H1 (cell line): Measurements from ENCODE around the gene TAF4. TPM values are rescaled to one million over a fixed set of nuclear protein-coding genes. Genes with fewer than 3 reads are reported as not detected.

Experiments
- CTCF ChIA-PET: fragments of 300-600 bp; sonication (Branson Sonifier 250); formaldehyde crosslinking; loops from one replicate; lab custom pipeline; 2021; ENCODE audit not compliant: partially characterized antibody; lab: Charles Lee
- POLR2A ChIA-PET: fragments of 300-600 bp; sonication (Branson Sonifier 250); formaldehyde crosslinking; loops from one replicate; lab custom pipeline; 2021; ENCODE audit warnings: inconsistent platforms; ENCODE audit not compliant: partially characterized antibody; lab: Charles Lee
- DNase-seq, 2 experiments: peaks; one replicate each; pipeline versions ENCODE4 v3.0.0 to v3.0.0-alpha.2; 2010 to 2022; ENCODE audit warnings: low spot score in 2 of 2, low read depth in 1 of 2, mixed read lengths in 1 of 2
- FAIRE-seq: peaks from 2 replicates; lab custom pipeline; 2011; peaks lifted over from hg19 to GRCh38; lab: Jason Lieb, UNC
- H2AFZ ChIP-seq: 2 replicates; pipeline ENCODE4 v1.8.1; 2012; ENCODE audit warnings: low read length, inconsistent platforms
- H2AK5ac ChIP-seq: 2 replicates; pipeline ENCODE4 v1.6.1; 2013; ENCODE audit warnings: low read depth, low read length
- H2BK120ac ChIP-seq: replicated peaks from 2 replicates; pipeline ENCODE3; 2013; ENCODE audit warnings: low read depth, low read length, inconsistent platforms
- H2BK12ac ChIP-seq: 2 replicates; pipeline ENCODE4 v1.6.1; 2013; ENCODE audit warnings: low read depth, low read length
- H2BK15ac ChIP-seq: 2 replicates; pipeline ENCODE4 v1.6.1; 2013; ENCODE audit warnings: low read length
- H2BK20ac ChIP-seq: 2 replicates; pipeline ENCODE4 v1.6.1; 2013; ENCODE audit warnings: low read length
- H2BK5ac ChIP-seq: 2 replicates; pipeline ENCODE4 v1.6.1; 2013; ENCODE audit warnings: low read depth, low read length
- H3K14ac ChIP-seq: 2 replicates; pipeline ENCODE4 v1.6.1; 2013; ENCODE audit warnings: inconsistent platforms; ENCODE audit not compliant: insufficient read length
- H3K18ac ChIP-seq: 2 replicates; pipeline ENCODE4 v1.6.1; 2013; ENCODE audit warnings: low read length; ENCODE audit errors: extremely low read depth
- H3K23ac ChIP-seq: 2 replicates; pipeline ENCODE4 v1.6.1; 2013; ENCODE audit warnings: inconsistent platforms; ENCODE audit not compliant: insufficient read length
- H3K23me2 ChIP-seq: 2 replicates; pipeline ENCODE4 v1.6.1; 2013; ENCODE audit warnings: low read depth, low read length
- H3K27ac ChIP-seq: 2 replicates; pipeline ENCODE4 v1.6.1; 2011; ENCODE audit warnings: low read depth, low read length, inconsistent platforms
- H3K27me3 ChIP-seq, 4 experiments: replicated peaks in 1 of 4; 1 replicate in 1 of 4; 2 replicates in 3 of 4; pipeline versions ENCODE4 v1.6.1 to v1.8.1; 2011 to 2013; ENCODE audit warnings: low read length in 3 of 4, mild to moderate bottlenecking in 3 of 4, inconsistent platforms in 2 of 4, mixed read lengths in 2 of 4, moderate library complexity in 1 of 4; ENCODE audit not compliant: control insufficient read depth in 3 of 4, insufficient read depth in 3 of 4; ENCODE audit errors: extremely low read depth in 1 of 4
- H3K36me3 ChIP-seq, 4 experiments: 2 replicates each; pipeline versions ENCODE4 v1.6.1 to v1.8.1; 2011 to 2013; ENCODE audit warnings: mild to moderate bottlenecking in 4 of 4, low read length in 3 of 4, moderate library complexity in 2 of 4, control low read depth in 1 of 4, inconsistent platforms in 1 of 4; ENCODE audit not compliant: insufficient read depth in 4 of 4, control insufficient read depth in 2 of 4
- H3K4ac ChIP-seq: replicated peaks from 2 replicates; pipeline ENCODE3; 2013; ENCODE audit warnings: low read length, low read depth, mixed read lengths, inconsistent platforms; ENCODE audit not compliant: insufficient read length
- H3K4me1 ChIP-seq, 4 experiments: replicated peaks in 1 of 4; 1 replicate in 1 of 4; 2 replicates in 3 of 4; pipeline versions ENCODE4 v1.6.1 to v1.8.1; 2011 to 2013; ENCODE audit warnings: low read length in 3 of 4, inconsistent platforms in 2 of 4, mixed read lengths in 1 of 4; ENCODE audit not compliant: insufficient read depth in 4 of 4, control insufficient read depth in 3 of 4
- H3K4me2 ChIP-seq, 2 experiments: 2 replicates each; pipeline versions ENCODE4 v1.6.1 to v1.8.1; 2011 to 2013; ENCODE audit warnings: low read depth in 2 of 2, low read length in 2 of 2, control low read depth in 1 of 2, inconsistent platforms in 1 of 2, mild to moderate bottlenecking in 1 of 2; ENCODE audit not compliant: insufficient read depth in 1 of 2
- H3K4me3 ChIP-seq, 4 experiments: fragments of 200-600, 300-600 bp in 1 of 4; sonication (generic), shearing (Covaris generic), sonication (Bioruptor Twin) in 1 of 4; 2 replicates each; pipeline versions ENCODE4 v1.5.1 to v1.8.1; 2011 to 2016; ENCODE audit warnings: low read length in 4 of 4, low read depth in 3 of 4, control low read depth in 2 of 4, inconsistent platforms in 2 of 4, mild to moderate bottlenecking in 2 of 4, mixed read lengths in 1 of 4, moderate library complexity in 1 of 4; ENCODE audit not compliant: insufficient read depth in 2 of 4; ENCODE audit errors: extremely low read depth in 1 of 4
- H3K56ac ChIP-seq: replicated peaks from 2 replicates; pipeline ENCODE3; 2013; ENCODE audit warnings: low read depth, mild to moderate bottlenecking, mixed read lengths, low read length, inconsistent platforms; ENCODE audit not compliant: insufficient read length
- H3K79me1 ChIP-seq: 2 replicates; pipeline ENCODE4 v1.6.1; 2013; ENCODE audit warnings: low read depth, low read length, control low read depth
- H3K79me2 ChIP-seq, 2 experiments: 2 replicates each; pipeline versions ENCODE4 v1.6.1 to v1.8.1; 2012 to 2013; ENCODE audit warnings: low read length in 2 of 2, mild to moderate bottlenecking in 2 of 2, inconsistent platforms in 1 of 2; ENCODE audit not compliant: insufficient read depth in 2 of 2, control insufficient read depth in 1 of 2
- H3K9ac ChIP-seq, 4 experiments: replicated peaks in 1 of 4; 1 replicate in 1 of 4; 2 replicates in 3 of 4; pipeline versions ENCODE4 v1.6.1 to v1.8.1; 2011 to 2013; ENCODE audit warnings: low read depth in 3 of 4, low read length in 3 of 4, control low read depth in 2 of 4, mild to moderate bottlenecking in 2 of 4, moderate library complexity in 2 of 4, inconsistent platforms in 1 of 4; ENCODE audit errors: extremely low read depth in 1 of 4
- H3K9me3 ChIP-seq, 2 experiments: 2 replicates each; pipeline versions ENCODE4 v1.6.1 to v1.8.1; 2012 to 2013; ENCODE audit warnings: mild to moderate bottlenecking in 2 of 2, moderate library complexity in 2 of 2, control low read depth in 1 of 2, inconsistent platforms in 1 of 2, low read depth in 1 of 2, low read length in 1 of 2, mixed read lengths in 1 of 2; ENCODE audit not compliant: insufficient read depth in 2 of 2
- H4K20me1 ChIP-seq, 2 experiments: replicated peaks in 1 of 2; 2 replicates each; pipeline versions ENCODE3 to v1.8.1; 2011 to 2013; ENCODE audit warnings: inconsistent platforms in 2 of 2, low read length in 2 of 2, mild to moderate bottlenecking in 1 of 2; ENCODE audit not compliant: insufficient read depth in 2 of 2, control insufficient read depth in 1 of 2
- H4K5ac ChIP-seq: 2 replicates; pipeline ENCODE4 v1.6.1; 2013; ENCODE audit warnings: low read length, low read depth, mixed read lengths, inconsistent platforms; ENCODE audit not compliant: insufficient read length
- H4K8ac ChIP-seq: 2 replicates; pipeline ENCODE4 v1.8.0; 2013; ENCODE audit warnings: mild to moderate bottlenecking, moderate library complexity, low read length, inconsistent platforms; ENCODE audit not compliant: insufficient read depth; ENCODE audit errors: extremely low read depth
- H4K91ac ChIP-seq: replicated peaks from 2 replicates; pipeline ENCODE3; 2013; ENCODE audit warnings: low read length, mixed read lengths, inconsistent platforms; ENCODE audit not compliant: insufficient read length
- SIN3A ChIP-seq, 2 experiments: IDR thresholded peaks in 1 of 2; conservative IDR thresholded peaks in 1 of 2; 2 replicates each; pipeline ENCODE4 v1.6.1; 2011 to 2012; ENCODE audit warnings: low read length in 2 of 2, improper control_type of control experiment in 1 of 2, low read depth in 1 of 2, mild to moderate bottlenecking in 1 of 2
- WGBS, 2 experiments: shearing (Covaris generic) in 1 of 2; methylation state at CpG; one replicate each; pipeline versions ENCODE4 v1.1.6 to v1.1.7; 2013 to 2015; ENCODE audit warnings: low lambda C conversion rate in 2 of 2, mixed read lengths in 2 of 2, inconsistent platforms in 1 of 2, low coverage in 1 of 2, missing lambda C conversion rate in 1 of 2; ENCODE audit not compliant: insufficient replicate concordance in 2 of 2, insufficient coverage in 1 of 2, insufficient read length in 1 of 2; ENCODE audit errors: extremely low coverage in 1 of 2, missing lambda C conversion rate in 1 of 2; 5-methylcytosine and 5-hydroxymethylcytosine counted together
- polyA plus RNA-seq, 7 experiments: library from polyadenylated mRNA; depleted of rRNA in 3 of 7; stranded (reverse) in 5 of 7; unstranded in 2 of 7; fragments of >200 nt in 5 of 7; fragments of 200-250 nt in 2 of 7; gene quantifications; 1 replicate in 5 of 7; 2 replicates in 1 of 7; 4 replicates in 1 of 7; pipeline versions ENCODE4 v1.2.1 to v1.2.3, GENCODE V29; 2011 to 2013; ENCODE audit warnings: missing spikeins in 2 of 7, mixed read lengths in 2 of 7
- total RNA-seq: library from RNA; stranded (reverse); fragmentation: NEBNext Ultra II Directional; extraction: Animal tissue kit (Norgen Biotek cat#: 25700); gene quantifications from 2 replicates; pipeline ENCODE4 v1.2.1, GENCODE V29; 2021

Gene TAF4
- total and polyA plus RNA-seq, 2 of the 8 experiments (the other 6 are each of a cell fraction or from before 2014, with no cell fraction given) = 16.0 to 30.1 TPM

- no peak for TF ChIP-seq SIN3A (conservative IDR thresholded peaks at IDR 0.05 in 1 of 2, IDR thresholded peaks at IDR 0.05 in 1 of 2; ENCODE audit: low read depth in 1 of 2, low read length in 2 of 2)
- H2BK120ac ChIP-seq = no peak overlapping the region
- no peak overlapping the region for H3K56ac ChIP-seq
- H3K79me2 ChIP-seq = peaks cover 44 to 87% of the 10 kb centered on the region in 2 experiments; a peak in 3 of 4 replicates
- no peak overlapping the region for H2BK15ac ChIP-seq
- H4K5ac ChIP-seq = no peak overlapping the region
- H2BK20ac ChIP-seq = no peak overlapping the region
- H4K91ac ChIP-seq = no peak overlapping the region
- no peak overlapping the region for H2AFZ ChIP-seq
- no peak overlapping the region for H3K4ac ChIP-seq
- H3K23ac ChIP-seq = no peak overlapping the region
- H3K9me3 ChIP-seq = peaks cover 0 to 3% of the 10 kb centered on the region in 2 experiments; a peak in 1 of 4 replicates
- H3K9ac ChIP-seq = no peak overlapping the region
- H2BK5ac ChIP-seq = no peak overlapping the region
- H3K36me3 ChIP-seq = peaks cover 5 to 8% (median 6%) of the 10 kb centered on the region in 4 experiments; a peak in 6 of 8 replicates
- WGBS, 2 experiments = 95% methylated on average over 11 of the region's 11 CpGs; no CpG with 5 or more reads in 1 of the 2 experiments
- FAIRE-seq (no peak), DNase-seq (no peak)
- H3K4me1 ChIP-seq = no peaks in the 10 kb centered on the region; a peak in 2 of 7 replicates
- H3K27ac ChIP-seq = no peak overlapping the region
- H2AK5ac ChIP-seq = no peak overlapping the region
- CTCF ChIA-PET = no interaction called here
- peaks cover 21 to 49% of the 10 kb centered on the region in 2 experiments for H4K20me1 ChIP-seq
- no peaks in the 10 kb centered on the region for H3K27me3 ChIP-seq
- H3K14ac ChIP-seq = no peak overlapping the region
- no peak overlapping the region for H3K4me2 ChIP-seq
- H4K8ac ChIP-seq = no peak overlapping the region
- H3K23me2 ChIP-seq = no peaks in the 10 kb centered on the region
- no peak overlapping the region for H3K4me3 ChIP-seq
- H2BK12ac ChIP-seq = no peak overlapping the region
- H3K18ac ChIP-seq = no peak overlapping the region
- H3K79me1 ChIP-seq = peaks cover 30% of the 10 kb centered on the region
- POLR2A ChIA-PET = interaction anchor here (1.0 kb wide), 1 partner anchor 12 kb away, joined by 3 read pairs; no protein-coding TSS in a partner anchor
Measured at GRCh38 chr20:62056975-62057374, 8.7 kb downstream of the TAF4 start.
